IPS-18c (cell line): Measurements from ENCODE around the gene CARD11.
"Not testable (repeated sequence)": the region's sequence is repeated elsewhere in the genome, so short reads cannot be mapped to it uniquely, and the experiment has no call there.

ENCODE experiments used
- H3K4me3 ChIP-seq: 2 replicates; pipeline ENCODE4 v1.7.0; 2013; ENCODE audit warnings: low read depth, mild to moderate bottlenecking, low read length, moderate library complexity; ENCODE audit not compliant: insufficient read depth
- H3K9me3 ChIP-seq: one replicate; pipeline ENCODE4 v1.6.1; 2013; ENCODE audit warnings: mild to moderate bottlenecking, low read length, moderate library complexity; ENCODE audit not compliant: control insufficient read depth, insufficient read depth

The CARD11 gene

DNA sequence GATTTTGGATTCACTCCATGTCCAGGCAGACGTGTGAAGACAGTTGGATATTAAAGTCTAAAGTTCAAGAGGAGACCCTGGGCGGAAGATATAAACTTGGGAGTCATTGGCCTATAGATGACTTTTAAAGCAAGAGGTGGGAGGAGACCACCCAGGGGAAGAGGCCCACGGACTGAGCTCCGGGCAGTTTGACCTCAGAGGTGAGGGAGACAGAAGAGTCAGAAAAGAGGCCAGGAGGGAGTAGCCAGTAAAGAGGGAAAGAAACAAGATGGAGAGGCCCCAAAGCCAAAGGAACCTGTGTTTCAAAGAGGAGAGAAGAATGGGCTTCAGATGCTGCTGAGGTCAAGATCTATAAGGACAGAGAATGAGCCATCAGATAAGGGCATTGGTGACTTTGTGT lies 11.4 kb downstream of the CARD11 start:
- Histone ChIP-seq H3K4me3 (no peak overlapping the region), H3K9me3 (no peaks in the 10 kb centered on the region)

DNA sequence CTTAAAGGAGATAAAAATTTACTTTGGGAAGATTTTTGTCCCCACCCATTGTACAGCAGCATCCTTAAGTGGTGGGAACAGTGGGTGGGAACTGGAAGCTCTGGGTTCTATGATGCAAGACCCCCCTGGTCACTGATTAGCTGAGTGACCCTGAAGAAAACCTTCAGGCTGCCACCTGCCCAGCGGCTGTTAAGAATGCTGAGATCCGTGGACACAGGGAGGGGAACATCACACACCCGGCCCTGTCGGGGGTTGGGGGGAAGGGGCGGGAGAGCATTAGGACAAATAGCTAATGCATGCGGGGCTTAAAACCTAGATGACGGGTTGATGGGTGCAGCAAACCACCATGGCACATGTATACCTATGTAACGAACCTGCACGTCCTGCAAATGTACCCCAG lies 14.5 kb downstream of the CARD11 start:
- Histone ChIP-seq H3K9me3 (no peaks in the 10 kb centered on the region), H3K4me3 (no peak overlapping the region)

DNA sequence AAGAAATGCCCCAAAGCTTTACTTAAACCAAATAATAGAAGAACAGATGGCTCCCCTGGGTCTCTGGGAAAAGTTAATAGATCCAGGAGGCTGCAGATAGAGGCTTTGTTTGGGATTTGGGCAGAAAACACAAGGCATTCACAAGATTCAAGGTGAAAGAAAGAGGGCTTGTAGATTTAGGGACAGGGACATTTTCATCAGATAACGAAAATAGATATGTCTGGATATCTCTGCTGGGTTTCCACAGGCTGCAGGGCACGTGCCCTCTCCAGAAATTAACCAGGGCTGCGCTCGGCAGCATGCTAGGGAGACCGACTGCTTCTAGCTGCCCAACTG lies 14.9 kb downstream of the CARD11 start:
- no peak overlapping the region for H3K4me3 ChIP-seq
- no peaks in the 10 kb centered on the region for H3K9me3 ChIP-seq

DNA sequence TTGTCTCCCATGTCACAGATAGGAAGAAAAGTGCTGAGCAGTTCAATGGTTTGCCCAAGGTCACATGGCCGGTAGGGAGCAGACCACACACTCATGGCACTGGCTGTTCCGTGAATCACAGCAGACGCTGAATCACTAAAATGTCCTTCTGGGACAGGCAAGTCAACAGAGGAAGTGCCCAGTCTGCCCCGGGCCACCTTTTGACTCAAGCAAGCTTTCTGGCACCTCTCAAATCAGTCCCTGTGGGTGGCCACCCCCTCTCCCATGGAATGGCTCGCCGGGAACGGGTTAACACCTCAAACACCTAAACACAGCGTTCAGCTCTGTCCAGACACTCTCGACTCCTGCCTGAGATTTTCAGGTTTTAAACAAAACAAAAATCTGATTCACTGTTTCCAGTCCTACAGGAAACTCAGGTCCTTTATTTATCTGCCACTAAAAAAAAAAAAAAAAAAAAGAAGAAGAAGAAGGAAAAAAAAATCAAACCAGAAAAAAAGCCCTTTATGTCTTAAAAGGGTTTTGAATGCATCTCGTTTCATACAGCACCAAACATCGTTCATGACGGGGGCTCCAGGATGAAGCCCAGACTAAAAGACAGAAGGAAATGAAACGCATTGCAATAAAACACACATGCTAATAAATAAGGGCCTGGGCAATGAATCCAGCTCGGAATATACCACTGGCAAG lies 15.5 kb downstream of the CARD11 start:
- Histone ChIP-seq H3K9me3 (no peaks in the 10 kb centered on the region), H3K4me3 (no peak overlapping the region)

DNA sequence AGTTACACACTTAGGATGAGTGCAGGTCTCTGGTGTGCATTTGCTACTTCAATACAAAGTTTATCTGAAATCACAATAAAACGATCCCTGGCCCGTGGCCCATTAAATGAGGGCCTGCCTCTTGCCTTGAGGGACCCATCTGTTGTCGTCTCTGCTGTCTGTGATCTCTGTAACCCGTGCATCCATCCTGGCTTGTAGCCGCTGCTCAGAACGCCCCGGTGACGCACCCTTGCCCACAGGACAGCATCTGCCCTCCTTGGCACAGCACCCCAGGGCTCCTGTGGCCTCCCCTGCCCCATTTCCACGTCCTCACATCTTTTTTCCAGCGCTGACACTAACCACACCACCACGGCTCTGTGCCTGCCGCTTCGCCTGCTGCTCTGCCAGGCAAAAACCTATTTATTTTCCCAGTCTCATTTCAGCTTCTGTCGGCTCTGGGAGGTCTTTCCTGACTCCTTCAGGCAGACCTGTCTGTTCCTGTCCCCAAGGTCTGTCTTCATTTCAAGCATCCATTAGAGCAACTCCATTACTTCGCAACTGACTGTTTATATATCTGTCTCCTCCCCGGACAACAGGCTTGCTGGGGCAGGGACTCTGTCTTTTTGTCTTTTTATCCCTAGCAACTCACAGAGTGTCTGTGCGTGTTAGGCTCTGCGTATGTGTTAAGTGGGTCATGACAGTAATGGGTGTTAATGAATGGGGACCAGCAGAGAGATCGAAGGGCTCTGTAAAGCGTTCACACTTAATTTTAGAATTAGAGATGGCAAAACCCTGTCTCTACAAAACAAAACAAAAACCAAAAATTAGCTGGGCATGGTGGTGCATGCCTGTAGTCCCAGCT lies 16.4 kb downstream of the CARD11 start:
- H3K9me3 ChIP-seq = no peaks in the 10 kb centered on the region
- no peak overlapping the region for H3K4me3 ChIP-seq

DNA sequence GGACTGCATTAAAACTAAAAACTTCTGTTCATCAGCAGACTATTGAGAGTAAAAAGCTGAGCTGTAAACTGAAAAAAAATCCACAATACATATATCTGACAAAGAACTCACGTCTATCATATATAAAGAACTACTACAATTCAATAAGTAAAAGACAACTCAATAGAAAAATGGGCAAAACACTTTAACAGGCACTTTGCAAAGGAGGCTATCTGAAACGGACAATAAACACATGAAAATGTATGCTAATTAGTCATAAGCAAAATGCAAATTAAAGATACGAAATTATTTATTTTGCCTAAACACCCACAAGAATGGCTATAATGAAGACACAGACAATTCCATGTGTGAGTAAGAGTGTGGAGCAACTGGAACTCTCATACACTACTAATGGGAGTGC lies 18.1 kb downstream of the CARD11 start:
- no peak overlapping the region for H3K4me3 ChIP-seq
- H3K9me3 ChIP-seq = no peaks in the 10 kb centered on the region

DNA sequence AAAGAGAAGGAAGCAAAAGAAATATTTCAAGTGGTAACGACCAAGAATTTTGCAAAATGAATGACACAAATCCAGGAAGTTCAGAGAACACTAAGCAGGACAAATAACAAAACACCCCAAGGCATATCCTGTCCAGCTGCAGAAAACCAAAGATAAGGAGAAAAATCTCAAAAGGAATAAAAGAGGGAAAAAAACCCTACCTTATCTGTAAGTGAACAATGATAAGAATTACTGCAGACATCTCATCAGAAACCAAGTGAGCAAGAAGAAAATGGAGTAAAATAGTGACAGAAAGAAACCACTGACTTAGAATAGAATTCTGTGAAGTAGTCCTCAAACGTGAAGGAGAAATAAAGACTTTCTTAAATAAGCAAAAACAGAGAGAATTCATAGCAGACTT lies 21.8 kb downstream of the CARD11 start:
- Histone ChIP-seq H3K4me3 (no peak overlapping the region), H3K9me3 (no peaks in the 10 kb centered on the region)

DNA sequence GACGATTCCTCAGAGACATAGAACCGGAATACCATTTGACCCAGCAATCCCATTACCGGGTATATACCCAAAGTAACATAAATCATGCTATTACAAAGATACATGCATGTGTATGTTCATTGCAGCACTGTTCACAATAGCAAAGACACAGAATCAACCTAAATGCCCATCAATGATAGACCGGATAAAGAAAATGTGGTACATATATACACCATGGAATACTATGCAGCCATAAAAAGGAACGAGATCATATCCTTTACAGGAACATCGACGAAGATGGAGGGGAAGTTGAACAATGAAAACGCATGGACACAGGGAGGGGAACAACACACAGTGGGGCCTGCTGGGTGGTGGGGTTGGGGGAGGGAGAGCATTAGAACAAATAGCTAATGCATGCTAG lies 22.4 kb downstream of the CARD11 start:
- H3K4me3 ChIP-seq, H3K9me3 ChIP-seq: not testable (repeated sequence)

DNA sequence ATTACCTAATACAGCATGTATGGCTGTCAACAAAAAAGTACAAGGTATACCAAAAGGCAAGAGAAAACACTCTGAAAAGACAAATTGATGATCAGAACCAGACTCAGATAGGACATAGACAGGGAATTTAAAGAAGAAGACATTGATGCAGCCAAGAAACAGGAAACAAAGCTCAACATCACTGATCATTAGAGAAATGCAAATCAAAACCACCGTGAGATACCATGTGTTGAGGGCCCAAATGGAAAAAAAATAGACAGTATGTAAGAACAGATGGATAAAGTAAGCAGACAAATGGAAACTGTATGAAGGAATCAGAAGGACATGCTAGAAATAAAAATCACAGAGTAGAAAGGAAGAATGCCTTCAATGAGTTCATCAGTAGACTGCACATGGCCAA lies 23.3 kb downstream of the CARD11 start:
- no peak overlapping the region for H3K4me3 ChIP-seq
- H3K9me3 ChIP-seq = no peaks in the 10 kb centered on the region

DNA sequence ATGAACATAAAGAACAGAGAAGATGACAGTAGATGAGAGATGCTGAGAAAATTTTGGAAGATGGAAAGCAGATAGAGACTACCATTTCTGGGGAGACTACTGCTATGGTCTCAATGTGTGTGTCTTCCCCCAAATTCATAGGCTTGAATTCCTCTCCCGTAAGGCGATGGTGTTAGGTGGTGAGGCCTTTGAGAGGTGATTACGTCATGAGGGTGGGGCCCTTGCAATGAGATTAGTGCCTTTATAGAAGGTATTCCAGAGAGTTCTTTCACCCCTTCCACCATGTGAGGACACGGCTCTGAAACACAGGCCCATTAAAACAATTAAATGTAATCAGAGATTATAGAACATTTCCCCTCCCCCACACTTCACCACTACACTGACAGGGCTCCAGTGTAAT lies 23.9 kb downstream of the CARD11 start:
- Histone ChIP-seq H3K9me3 (no peaks in the 10 kb centered on the region), H3K4me3 (no peak overlapping the region)

DNA sequence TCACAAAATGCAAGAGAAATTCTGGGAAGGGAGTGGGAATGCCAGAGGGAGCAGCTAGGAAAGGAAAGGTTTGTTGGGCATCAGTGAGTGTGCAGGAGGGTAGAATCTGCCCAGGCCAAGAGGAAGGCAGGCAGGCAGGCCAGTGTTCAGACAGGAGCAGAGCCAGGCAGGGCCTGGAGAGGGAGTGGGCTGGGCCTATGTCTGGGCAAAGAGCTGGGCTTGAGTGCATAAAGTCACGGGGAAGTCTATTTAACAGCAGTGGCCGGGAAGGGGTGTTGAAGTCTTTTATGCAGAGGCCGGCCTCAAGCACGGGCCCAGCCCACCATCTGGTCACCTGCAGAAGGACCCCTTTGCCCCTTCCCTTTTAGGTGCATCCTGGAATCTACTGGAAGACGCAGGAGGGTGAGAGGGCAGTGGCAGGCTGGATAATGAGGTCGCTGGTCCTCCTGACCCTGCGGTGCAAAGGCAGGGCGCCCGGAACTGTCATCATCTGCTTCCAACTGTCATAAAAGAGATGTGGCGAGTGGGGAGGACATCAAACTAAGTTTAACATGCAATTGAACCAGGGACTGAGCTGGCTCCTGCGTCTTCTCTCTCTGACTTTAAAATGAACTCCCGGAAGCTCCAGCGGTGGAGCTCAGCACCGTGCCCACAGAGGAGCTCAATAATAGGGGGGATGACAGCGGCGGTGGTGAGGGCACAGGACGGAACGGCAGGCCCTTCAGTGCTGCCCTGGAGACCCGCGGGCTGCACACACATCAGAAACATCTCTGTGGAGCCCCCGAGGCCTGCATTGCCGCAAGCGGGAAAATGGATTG lies 29.5 kb downstream of the CARD11 start:
- Histone ChIP-seq H3K4me3 (no peak overlapping the region), H3K9me3 (no peaks in the 10 kb centered on the region)

DNA sequence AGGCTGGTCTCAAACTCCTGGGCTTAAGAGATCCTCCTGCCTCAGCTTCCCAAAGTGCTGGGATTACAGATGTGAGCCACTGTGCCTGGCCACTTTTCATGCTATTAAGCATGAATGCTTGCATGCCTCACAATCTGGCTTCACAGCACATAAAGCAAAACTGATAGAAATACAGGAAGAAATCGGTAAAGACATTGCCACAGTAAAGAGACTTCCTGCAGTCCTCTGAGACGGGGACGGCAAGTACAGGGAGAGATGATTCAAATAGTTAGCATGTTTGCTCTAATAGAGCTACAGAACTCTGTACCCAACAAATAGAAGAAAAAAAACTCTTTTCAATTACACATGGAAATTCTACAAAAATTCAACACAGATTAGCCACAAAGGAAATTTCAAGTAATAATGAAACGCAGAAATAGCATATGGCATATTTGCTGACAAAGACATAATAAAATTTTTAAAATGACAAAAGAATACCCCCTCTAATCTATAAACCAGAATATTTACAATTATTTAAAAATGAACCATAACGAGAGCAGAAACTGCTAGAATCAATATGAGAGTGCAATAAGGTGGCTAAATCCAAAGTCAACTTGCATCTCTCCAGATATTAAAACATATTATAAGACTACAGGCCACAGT lies 32.3 kb downstream of the CARD11 start:
- H3K9me3 ChIP-seq = no peaks in the 10 kb centered on the region
- no peak overlapping the region for H3K4me3 ChIP-seq

DNA sequence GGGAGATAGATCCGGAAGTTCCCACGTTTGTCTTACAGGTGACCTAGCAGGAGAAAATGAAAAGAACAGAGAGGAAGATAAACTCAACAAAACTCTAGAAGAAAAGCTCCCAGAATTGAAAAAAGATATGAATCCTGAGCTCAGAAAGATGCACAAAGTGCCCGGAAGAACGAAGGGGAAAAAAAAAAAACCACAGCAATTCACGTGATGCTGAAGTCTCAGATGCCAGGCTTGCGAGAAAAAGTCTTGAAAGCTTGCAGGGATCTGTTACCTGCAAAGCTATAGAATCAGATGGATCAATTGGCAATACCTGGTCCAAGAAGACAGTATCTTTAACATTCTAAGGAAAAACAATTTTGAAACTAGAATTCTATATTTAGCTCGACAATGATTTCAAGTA lies 33.5 kb downstream of the CARD11 start:
- H3K4me3 ChIP-seq = no peak overlapping the region
- no peaks in the 10 kb centered on the region for H3K9me3 ChIP-seq

DNA sequence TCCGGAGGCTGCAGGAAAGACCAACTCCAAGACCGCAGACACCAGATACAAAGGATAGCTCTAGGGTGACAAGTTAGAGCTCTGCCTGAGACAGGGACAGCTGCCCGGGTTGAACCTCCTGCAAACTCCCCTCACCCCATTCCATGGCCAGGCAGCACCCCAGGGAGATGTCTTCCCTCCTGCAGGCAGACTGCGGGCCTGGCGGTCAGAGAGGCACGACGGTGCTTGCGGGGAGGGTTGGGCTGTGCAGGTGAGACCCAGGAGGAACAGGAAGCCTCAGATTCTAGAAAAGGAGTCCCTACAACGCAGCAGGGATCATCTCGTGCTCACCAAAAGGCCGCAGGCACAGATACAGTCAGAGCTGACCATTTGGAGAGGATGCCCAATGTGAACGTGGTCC lies 34.6 kb downstream of the CARD11 start:
- no peaks in the 10 kb centered on the region for H3K9me3 ChIP-seq
- no peak overlapping the region for H3K4me3 ChIP-seq

DNA sequence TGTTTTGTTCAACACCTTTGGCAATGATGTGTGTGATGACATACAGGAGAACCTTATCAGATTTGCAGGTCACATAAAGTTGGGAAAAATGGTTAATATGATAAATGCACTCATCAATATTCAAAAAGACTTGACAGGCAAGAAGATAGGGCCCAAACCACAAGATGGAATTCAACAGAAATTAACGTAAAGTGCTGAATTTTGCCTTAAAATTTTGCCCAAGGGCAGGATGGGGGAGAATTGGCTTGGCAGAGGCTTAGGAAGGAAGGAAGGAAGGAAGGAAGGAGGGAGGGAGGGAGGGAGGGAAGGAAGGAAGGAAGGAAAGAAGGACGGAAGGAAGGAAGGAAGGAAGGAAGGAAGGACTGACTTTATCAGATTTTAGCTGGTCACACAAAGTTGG lies 35.3 kb downstream of the CARD11 start:
- Histone ChIP-seq H3K4me3 (no peak overlapping the region), H3K9me3 (no peaks in the 10 kb centered on the region)

DNA sequence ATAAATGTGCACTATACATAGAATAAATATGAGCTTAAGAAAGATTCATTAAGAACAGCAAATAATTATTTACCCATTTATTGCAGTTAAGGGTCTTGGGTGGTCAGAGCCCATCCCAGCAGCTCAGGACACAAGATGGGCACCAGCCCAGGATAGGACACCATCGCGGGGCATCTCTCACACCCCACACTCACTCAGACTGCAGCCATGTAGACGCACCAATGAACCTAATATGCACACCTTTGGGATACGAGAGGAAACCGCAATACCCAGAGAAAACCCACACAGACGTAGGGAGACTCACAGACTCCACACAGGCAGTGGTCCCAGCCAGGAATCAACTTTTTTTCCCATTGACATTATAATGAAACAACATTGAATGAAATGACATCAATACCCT lies 36.0 kb downstream of the CARD11 start:
- no peak overlapping the region for H3K4me3 ChIP-seq

DNA sequence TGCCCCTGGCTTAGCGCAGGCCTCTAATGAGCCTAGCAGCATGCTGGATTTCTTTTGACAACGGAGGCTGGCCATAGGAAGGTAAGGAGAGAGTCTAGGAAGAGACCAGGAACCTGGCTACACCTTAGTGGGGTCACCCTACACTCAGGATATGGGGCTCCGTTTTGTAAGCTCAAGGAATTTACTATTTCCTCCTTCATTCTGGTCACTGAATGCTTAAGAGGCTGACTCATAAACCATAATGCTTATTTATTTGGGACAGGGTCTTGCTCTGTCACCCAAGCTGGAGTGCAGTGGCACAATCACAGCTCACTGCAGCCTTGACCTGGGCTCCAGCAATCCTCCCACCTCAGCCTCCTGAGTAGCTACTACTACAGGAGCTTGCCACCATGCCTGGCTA lies 38.4 kb downstream of the CARD11 start:
- Histone ChIP-seq H3K4me3 (no peak overlapping the region), H3K9me3 (no peaks in the 10 kb centered on the region)

More for the DNA sequence above, 36.0 kb downstream of the CARD11 start:
- no peaks in the 10 kb centered on the region for H3K9me3 ChIP-seq

DNA sequence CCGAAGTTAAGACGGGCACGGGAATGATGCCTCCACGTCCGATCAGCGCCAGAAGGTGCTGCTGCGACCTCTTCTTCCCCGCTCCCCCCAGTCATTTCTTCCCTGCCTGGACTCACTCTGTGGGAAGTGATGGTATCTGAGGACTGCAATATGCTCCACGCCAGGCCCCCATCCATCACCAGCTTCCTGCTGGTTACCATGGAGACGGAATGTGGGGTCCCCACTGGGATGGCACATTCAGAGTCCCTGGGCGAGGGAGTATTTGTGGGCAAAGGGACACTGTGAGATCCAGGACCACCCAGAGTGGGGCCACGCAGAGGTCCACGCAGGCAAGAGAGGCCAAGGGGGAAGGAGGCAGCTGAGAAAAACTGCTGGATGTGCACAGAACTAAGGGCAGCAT lies 39.7 kb downstream of the CARD11 start:
- Histone ChIP-seq H3K4me3 (no peak overlapping the region), H3K9me3 (no peaks in the 10 kb centered on the region)
